MM.1S (cell line): ENCODE measurements around the gene TOB1.

Experiments
- DNase-seq: peaks from one replicate; pipeline ENCODE4 v3.0.0-alpha.2; 2015
- H2AFZ ChIP-seq: fragments of 300-600 bp; sonication (generic); 2 replicates; pipeline ENCODE4 v1.6.0; 2016; ENCODE audit warnings: antibody characterized with exemption, low read length
- H3F3A ChIP-seq: fragments of 300-600 bp; sonication (generic); 2 replicates; pipeline ENCODE4 v1.6.1; 2016; ENCODE audit warnings: mild to moderate bottlenecking, antibody characterized with exemption, low read length, moderate library complexity, mixed read lengths; ENCODE audit not compliant: insufficient read depth
- H3K27ac ChIP-seq: fragments of 300-600 bp; sonication (generic); 2 replicates; pipeline ENCODE4 v1.5.1; 2016; ENCODE audit warnings: mild to moderate bottlenecking, low read length
- H3K27me3 ChIP-seq: fragments of 300-600 bp; sonication (generic); replicated peaks from 2 replicates; pipeline ENCODE4 v1.6.0; 2016; ENCODE audit warnings: low read length; ENCODE audit not compliant: insufficient read depth
- H3K36me3 ChIP-seq: fragments of 300-600 bp; sonication (generic); replicated peaks from 2 replicates; pipeline ENCODE4 v1.6.1; 2016; ENCODE audit warnings: mild to moderate bottlenecking, low read length, mixed read lengths; ENCODE audit not compliant: insufficient read depth
- H3K4me1 ChIP-seq: fragments of 300-600 bp; sonication (generic); 2 replicates; pipeline ENCODE4 v1.6.1; 2016; ENCODE audit warnings: low read length, mixed read lengths
- H3K4me2 ChIP-seq: fragments of 300-600 bp; sonication (generic); 2 replicates; pipeline ENCODE4 v1.6.0; 2016; ENCODE audit warnings: low read depth, low read length
- H3K4me3 ChIP-seq: fragments of 300-600 bp; sonication (generic); 2 replicates; pipeline ENCODE4 v1.5.1; 2016; ENCODE audit warnings: low read length, mixed read lengths
- H3K79me2 ChIP-seq: fragments of 300-600 bp; sonication (generic); 2 replicates; pipeline ENCODE4 v1.6.1; 2016; ENCODE audit warnings: mixed run types, low read length, mixed read lengths
- H3K9ac ChIP-seq: fragments of 300-600 bp; sonication (generic); 2 replicates; pipeline ENCODE4 v1.6.1; 2016; ENCODE audit warnings: low read length, mixed read lengths
- H3K9me2 ChIP-seq: fragments of 300-600 bp; sonication (generic); replicated peaks from 2 replicates; pipeline ENCODE4 v1.6.1; 2016; ENCODE audit warnings: mild to moderate bottlenecking, low read length, mixed read lengths; ENCODE audit not compliant: insufficient read depth
- H3K9me3 ChIP-seq: fragments of 300-600 bp; sonication (generic); replicated peaks from 2 replicates; pipeline ENCODE4 v1.6.1; 2016; ENCODE audit warnings: mild to moderate bottlenecking, low read length, mixed read lengths; ENCODE audit not compliant: insufficient read depth
- H4K20me1 ChIP-seq: fragments of 300-600 bp; sonication (generic); 2 replicates; pipeline ENCODE4 v1.6.1; 2016; ENCODE audit warnings: mild to moderate bottlenecking, low read length, moderate library complexity, mixed read lengths; ENCODE audit not compliant: insufficient read depth
- CTCF ChIP-seq: fragments of 300-600 bp; sonication (generic); IDR thresholded peaks from 2 replicates; pipeline ENCODE4 v1.5.1; 2016; ENCODE audit warnings: antibody characterized with exemption, low read length, mixed read lengths
- EZH2 ChIP-seq: fragments of 300-600 bp; sonication (generic); optimal IDR thresholded peaks from 2 replicates; pipeline ENCODE3; 2017; ENCODE audit warnings: low read depth, mild to moderate bottlenecking, antibody characterized with exemption, low read length, mixed read lengths
- EZH2phosphoT487 ChIP-seq: fragments of 300-600 bp; sonication (generic); IDR thresholded peaks from 2 replicates; pipeline ENCODE4 v1.6.1; 2018; ENCODE audit warnings: antibody characterized with exemption, low read length

Gene TOB1

GRCh38 chr17:50902372-50903353 is 36.5 kb upstream of the TOB1 start:
- H3K27me3 ChIP-seq: no peaks in the 10 kb centered on the region
- peak overlapping the region; percentile 27; the same call in 1 of the 2 replicates for H3K4me2 ChIP-seq
- no peaks in the 10 kb centered on the region for H3K36me3 ChIP-seq
- H3K9me3 ChIP-seq: no peaks in the 10 kb centered on the region
- peak overlapping the region; percentile 27; the same call in 1 of the 2 replicates for H2AFZ ChIP-seq
- no peak for TF ChIP-seq CTCF
- no peak for TF ChIP-seq EZH2phosphoT487
- TF ChIP-seq EZH2: no peak
- H3K27ac ChIP-seq: peak overlapping the region; percentile 13; the same call in 1 of the 2 replicates
- H3K4me3 ChIP-seq: no peak overlapping the region
- H3F3A ChIP-seq: peaks cover 5% of the 10 kb centered on the region; the same call in 1 of the 2 replicates
- no peaks in the 10 kb centered on the region for H3K79me2 ChIP-seq
- peak; percentile 21 for DNase-seq
- H3K4me1 ChIP-seq: peaks cover 14% of the 10 kb centered on the region
- H4K20me1 ChIP-seq: no peaks in the 10 kb centered on the region
- no peaks in the 10 kb centered on the region for H3K9me2 ChIP-seq
- H3K9ac ChIP-seq: no peak overlapping the region

GRCh38 chr17:50900383-50900892 is 34.3 kb upstream of the TOB1 start:
- Histone ChIP-seq H2AFZ (no peak overlapping the region), H3K4me2 (no peak overlapping the region), H3K27me3 (no peaks in the 10 kb centered on the region), H3K9ac (no peak overlapping the region), H3K4me3 (no peak overlapping the region), H3F3A (peaks cover 5% of the 10 kb centered on the region; the same call in 1 of the 2 replicates), H4K20me1 (no peaks in the 10 kb centered on the region), H3K9me3 (no peaks in the 10 kb centered on the region), H3K36me3 (no peaks in the 10 kb centered on the region), H3K4me1 (peaks cover 14% of the 10 kb centered on the region), H3K9me2 (no peaks in the 10 kb centered on the region), H3K27ac (no peak overlapping the region), H3K79me2 (no peaks in the 10 kb centered on the region)
- DNase-seq: no peak
- TF ChIP-seq EZH2 (no peak), CTCF (no peak), EZH2phosphoT487 (no peak)

- Histone ChIP-seq H3F3A (peaks cover 5% of the 10 kb centered on the region; the same call in 1 of the 2 replicates), H3K79me2 (no peaks in the 10 kb centered on the region), H3K27ac (no peak overlapping the region), H3K9me2 (no peaks in the 10 kb centered on the region), H3K36me3 (no peaks in the 10 kb centered on the region), H3K9me3 (no peaks in the 10 kb centered on the region), H3K4me1 (peaks cover 14% of the 10 kb centered on the region), H3K4me3 (no peak overlapping the region), H4K20me1 (no peaks in the 10 kb centered on the region), H3K9ac (no peak overlapping the region), H2AFZ (no peak overlapping the region), H3K27me3 (no peaks in the 10 kb centered on the region), H3K4me2 (no peak overlapping the region)
- TF ChIP-seq EZH2: no peak
- TF ChIP-seq EZH2phosphoT487: no peak
- no peak for TF ChIP-seq CTCF
- no peak for DNase-seq
Measured at GRCh38 chr17:50899559-50900319, 33.6 kb upstream of the TOB1 start.
